ENCODE results near the gene NPHP4. TPM values are rescaled to one million over a fixed set of nuclear protein-coding genes. Genes with fewer than 3 reads are reported as not detected.
"Not testable (repeated sequence)": the region's sequence is repeated elsewhere in the genome, so short reads cannot be mapped to it uniquely, and the experiment has no call there.

Gene NPHP4
- total RNA-seq, 1 experiment from 2014 or later: 18.8 TPM

- Histone ChIP-seq H2AFZ (ENCODE audit: low read length) (no peak overlapping the region), H3K9me2 (replicated peaks; ENCODE audit: low read length) (no peaks in the 10 kb centered on the region), H3F3A (ENCODE audit: low read length, unreplicated experiment) (no peaks in the 10 kb centered on the region), H3K4me2 (ENCODE audit: low read length) (no peak overlapping the region), H3K9ac (ENCODE audit: low read length) (no peak overlapping the region), H3K9me3 (ENCODE audit: low read length) (no peaks in the 10 kb centered on the region), H3K27ac (ENCODE audit: low read length) (no peak overlapping the region), H3K36me3 (ENCODE audit: low read depth, low read length) (peaks cover 11% of the 10 kb centered on the region; the same call in 1 of the 2 replicates), H3K4me3 (ENCODE audit: low read length) (no peak overlapping the region), H4K20me1 (ENCODE audit: low read length) (no peaks in the 10 kb centered on the region), H3K79me2 (ENCODE audit: low read length) (no peaks in the 10 kb centered on the region), H3K27me3 (ENCODE audit: low read length) (no peaks in the 10 kb centered on the region), H3K4me1 (ENCODE audit: insufficient read depth, low read length) (peaks cover 4% of the 10 kb centered on the region; the same call in 1 of the 2 replicates)
- CTCF ChIA-PET: no interaction called here
- DNase-seq: no peak
- no TSS peak for BruUV-seq (replicated peaks)
- intact Hi-C loops (cut with micrococcal nuclease): no loop called here
- TF ChIP-seq EZH2 (IDR thresholded peaks at IDR 0.05; ENCODE audit: low read length, unreplicated experiment) (no peak), CTCF (conservative IDR thresholded peaks at IDR 0.05; ENCODE audit: low read depth, low read length) (no peak), EZH2phosphoT487 (IDR thresholded peaks at IDR 0.05; ENCODE audit: borderline replicate concordance, low read length) (no peak)
- peak; percentile 66 for ATAC-seq
- POLR2A ChIA-PET (ENCODE audit: unreplicated experiment): no interaction called here
Measured at GRCh38 chr1:5927506-5928370, 64.5 kb downstream of the NPHP4 start.

GRCh38 chr1:5926686-5927435 is 65.4 kb downstream of the NPHP4 start:
- ChIA-PET POLR2A (ENCODE audit: unreplicated experiment) (no interaction called here), CTCF (no interaction called here)
- no peaks in the 10 kb centered on the region for H3K79me2 ChIP-seq (ENCODE audit: low read length)
- H3K36me3 ChIP-seq (ENCODE audit: low read depth, low read length): peaks cover 3% of the 10 kb centered on the region; the same call in 1 of the 2 replicates
- TF ChIP-seq CTCF (conservative IDR thresholded peaks at IDR 0.05; ENCODE audit: low read depth, low read length): no peak
- no peak for TF ChIP-seq EZH2 (IDR thresholded peaks at IDR 0.05; ENCODE audit: low read length, unreplicated experiment)
- TF ChIP-seq EZH2phosphoT487 (IDR thresholded peaks at IDR 0.05; ENCODE audit: borderline replicate concordance, low read length): no peak
- no peaks in the 10 kb centered on the region for H4K20me1 ChIP-seq (ENCODE audit: low read length)
- no peaks in the 10 kb centered on the region for H3K9me2 ChIP-seq (replicated peaks; ENCODE audit: low read length)
- no peaks in the 10 kb centered on the region for H3K27me3 ChIP-seq (ENCODE audit: low read length)
- H3K9me3 ChIP-seq (ENCODE audit: low read length): no peaks in the 10 kb centered on the region
- H3K4me3 ChIP-seq (ENCODE audit: low read length): no peak overlapping the region
- ATAC-seq: no peak
- no peak overlapping the region for H2AFZ ChIP-seq (ENCODE audit: low read length)
- H3K4me1 ChIP-seq (ENCODE audit: insufficient read depth, low read length): peaks cover 4% of the 10 kb centered on the region; the same call in 1 of the 2 replicates
- H3K27ac ChIP-seq (ENCODE audit: low read length): no peak overlapping the region
- H3K9ac ChIP-seq (ENCODE audit: low read length): no peak overlapping the region
- no TSS peak for BruUV-seq (replicated peaks)
- no peak overlapping the region for H3K4me2 ChIP-seq (ENCODE audit: low read length)
- H3F3A ChIP-seq (ENCODE audit: low read length, unreplicated experiment): no peaks in the 10 kb centered on the region
- no peak for DNase-seq
- intact Hi-C loops (cut with micrococcal nuclease): no loop called here

- H3K4me1 ChIP-seq (ENCODE audit: insufficient read depth, low read length); H3K9ac ChIP-seq (ENCODE audit: low read length); H3K4me2 ChIP-seq (ENCODE audit: low read length); H3F3A ChIP-seq (ENCODE audit: low read length, unreplicated experiment); H3K9me2 ChIP-seq (replicated peaks; ENCODE audit: low read length); H3K79me2 ChIP-seq (ENCODE audit: low read length); H3K4me3 ChIP-seq (ENCODE audit: low read length); H3K27ac ChIP-seq (ENCODE audit: low read length); H2AFZ ChIP-seq (ENCODE audit: low read length); H3K27me3 ChIP-seq (ENCODE audit: low read length); intact Hi-C loops (cut with micrococcal nuclease); H4K20me1 ChIP-seq (ENCODE audit: low read length); BruUV-seq (replicated peaks); H3K9me3 ChIP-seq (ENCODE audit: low read length); H3K36me3 ChIP-seq (ENCODE audit: low read depth, low read length); ATAC-seq; POLR2A ChIA-PET (ENCODE audit: unreplicated experiment); DNase-seq; CTCF ChIA-PET: not testable (repeated sequence)
Measured at GRCh38 chr1:5922700-5923330, 69.4 kb downstream of the NPHP4 start.
